ENCODE measurements around the gene ENTPD8.

Gene ENTPD8

DNA sequence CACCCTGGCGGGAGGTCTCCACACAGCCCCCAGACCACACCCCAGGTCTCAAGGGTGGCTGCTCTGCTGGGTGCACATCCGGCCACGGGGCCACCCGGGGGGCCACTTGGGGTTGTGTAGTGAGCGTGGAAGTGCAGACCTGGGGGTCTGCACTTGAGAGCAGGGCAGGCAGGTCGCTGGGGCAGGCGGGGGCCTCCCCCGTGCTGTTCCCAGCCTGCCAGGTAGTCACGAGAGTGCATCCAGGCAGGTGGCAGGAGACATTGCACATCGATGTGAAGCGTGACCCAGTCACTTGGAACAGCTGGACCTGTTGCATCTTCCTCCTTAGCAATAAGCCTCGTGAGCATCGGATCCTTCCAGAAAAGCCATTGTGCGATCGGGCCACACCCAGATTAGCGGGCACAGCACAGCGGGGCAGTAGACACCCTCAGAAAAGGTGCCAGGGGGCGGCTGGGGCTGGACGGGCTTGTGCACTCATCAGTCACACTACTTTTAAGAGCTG lies 4.8 kb upstream of the ENTPD8 start:
- DNase-seq, result no peak

DNA sequence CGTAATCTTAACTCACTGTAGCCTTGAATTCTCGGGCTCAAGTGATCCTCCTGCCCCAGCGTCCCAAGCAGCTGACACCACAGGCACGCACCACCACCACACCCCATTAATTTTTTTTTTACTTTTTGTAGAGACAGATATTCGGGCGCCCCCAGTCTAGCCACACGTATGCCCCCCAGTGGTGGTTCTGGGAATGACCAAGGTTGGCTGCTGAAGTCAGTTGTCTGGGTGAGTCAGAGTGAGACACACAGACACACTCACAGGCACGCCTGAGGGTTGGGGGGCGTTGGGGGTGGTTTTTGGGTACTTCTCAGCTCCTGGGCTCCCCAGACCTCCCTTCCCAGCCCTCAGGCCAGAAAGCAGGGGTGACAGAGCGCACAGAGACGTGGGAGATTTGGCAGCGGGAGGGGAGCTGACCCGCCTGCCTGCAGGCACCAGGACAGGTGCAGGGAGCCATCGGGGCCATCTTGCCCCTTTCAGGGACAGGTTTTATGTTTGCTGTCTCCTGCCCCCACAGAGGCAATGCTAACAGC lies 4.2 kb upstream of the ENTPD8 start:
- peak; percentile 58 to 87 for DNase-seq

DNA sequence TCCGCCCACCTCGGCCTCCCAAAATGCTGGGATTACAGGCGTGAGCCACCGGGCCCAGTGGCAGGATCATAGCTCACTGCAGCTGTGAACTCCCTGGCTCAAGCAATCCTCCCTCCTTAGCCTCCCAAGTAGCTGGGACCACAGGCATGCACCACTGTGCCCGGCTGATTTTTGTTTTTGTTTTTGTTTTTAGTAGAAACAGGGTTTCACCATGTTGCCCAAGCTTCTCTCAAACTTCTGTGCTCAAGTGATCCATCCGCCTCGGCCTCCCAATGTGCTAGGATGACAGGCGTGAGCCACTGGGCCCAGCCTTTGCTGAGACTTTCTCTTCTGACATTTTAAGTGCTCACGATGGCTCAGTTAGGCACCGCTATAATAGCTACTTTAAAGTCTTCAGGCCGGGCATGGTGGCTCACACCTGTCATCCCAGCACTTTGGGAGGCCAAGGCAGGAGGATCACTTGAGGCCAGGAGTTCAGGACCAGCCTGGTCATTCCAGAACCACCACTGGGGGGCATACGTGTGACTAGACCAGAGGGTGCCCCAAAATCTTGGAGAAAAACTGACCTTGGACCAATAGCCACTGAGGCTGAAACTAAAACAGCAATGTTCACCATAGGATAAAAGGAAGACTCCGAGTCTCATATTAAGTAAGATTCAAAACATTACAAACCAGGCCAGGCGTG lies 3.1 kb upstream of the ENTPD8 start:
- no peak for DNase-seq

DNA sequence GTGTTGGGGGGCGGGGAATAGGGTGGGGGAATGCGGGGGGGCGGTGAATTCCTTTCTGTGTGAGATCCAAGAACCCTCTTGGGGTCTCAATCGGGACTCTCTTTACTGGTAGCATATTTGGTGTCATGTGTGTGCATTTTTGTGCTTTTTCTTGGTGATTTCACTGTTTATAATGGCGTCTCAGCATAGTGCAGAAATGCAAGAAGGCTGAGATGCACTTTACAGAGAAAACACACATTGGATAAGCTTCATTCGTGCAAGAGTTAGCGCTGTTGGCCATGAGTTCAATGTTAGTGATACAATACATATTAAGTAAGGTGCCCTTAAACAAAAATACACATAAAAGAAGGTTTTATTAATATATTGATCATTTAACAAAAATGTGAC lies 771 bp upstream of the ENTPD8 start:
- no peak for DNase-seq

DNA sequence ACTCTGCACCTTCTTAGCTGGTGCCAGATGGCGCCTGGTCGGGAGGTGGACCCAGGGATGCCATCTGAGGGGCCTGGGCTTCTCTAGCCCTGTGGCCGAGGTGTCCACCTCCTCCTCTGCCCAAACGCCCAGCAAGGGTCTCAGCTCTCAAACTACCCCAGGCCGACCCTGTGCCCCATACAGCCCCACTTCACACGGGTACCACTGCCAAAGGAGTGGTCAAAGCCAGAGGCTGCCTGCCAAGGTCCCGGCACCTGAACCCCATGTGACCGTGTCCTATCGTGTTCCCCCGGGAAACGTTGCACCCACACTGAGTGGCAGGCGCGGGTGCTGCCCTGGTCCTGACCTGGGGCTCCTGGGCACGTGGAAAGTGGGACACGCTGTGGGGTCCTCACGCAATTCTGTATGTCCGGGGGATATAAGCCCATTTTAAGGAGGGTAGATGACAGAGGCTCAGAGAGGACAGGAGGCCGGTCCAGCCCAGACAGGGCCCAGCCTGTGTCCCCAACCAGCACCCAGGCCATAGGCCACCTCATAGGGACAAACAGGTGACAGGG lies 1.9 kb downstream of the ENTPD8 start:
- no peak for DNase-seq

DNA sequence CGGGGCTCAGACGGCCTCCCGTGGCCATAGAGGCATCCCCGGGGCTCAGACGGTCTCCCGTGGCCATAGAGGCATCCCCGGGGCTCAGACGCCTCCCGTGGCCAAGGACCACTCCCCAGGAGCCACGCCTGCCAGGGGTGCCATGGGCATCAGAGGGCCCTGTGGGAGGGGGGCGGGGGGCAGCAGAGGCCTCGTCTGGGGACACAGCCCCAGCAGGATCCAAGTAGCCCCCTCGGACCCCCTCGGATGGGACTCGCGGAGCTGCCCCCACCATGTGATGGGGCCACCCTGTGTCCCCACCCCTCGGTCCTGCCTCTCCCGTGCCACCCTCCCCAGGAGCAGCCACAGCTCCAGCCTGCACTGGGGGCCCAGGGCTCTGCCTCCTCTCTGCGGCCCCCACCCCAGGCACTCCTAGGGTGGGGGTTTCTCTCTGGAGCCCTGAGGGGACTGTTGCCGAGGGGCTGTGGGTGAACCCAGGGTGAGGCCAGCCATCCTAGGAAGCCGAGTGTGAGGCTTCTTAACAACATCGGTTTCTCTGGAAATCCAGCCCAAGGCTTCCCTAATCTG lies 2.5 kb downstream of the ENTPD8 start:
- no peak for DNase-seq

DNA sequence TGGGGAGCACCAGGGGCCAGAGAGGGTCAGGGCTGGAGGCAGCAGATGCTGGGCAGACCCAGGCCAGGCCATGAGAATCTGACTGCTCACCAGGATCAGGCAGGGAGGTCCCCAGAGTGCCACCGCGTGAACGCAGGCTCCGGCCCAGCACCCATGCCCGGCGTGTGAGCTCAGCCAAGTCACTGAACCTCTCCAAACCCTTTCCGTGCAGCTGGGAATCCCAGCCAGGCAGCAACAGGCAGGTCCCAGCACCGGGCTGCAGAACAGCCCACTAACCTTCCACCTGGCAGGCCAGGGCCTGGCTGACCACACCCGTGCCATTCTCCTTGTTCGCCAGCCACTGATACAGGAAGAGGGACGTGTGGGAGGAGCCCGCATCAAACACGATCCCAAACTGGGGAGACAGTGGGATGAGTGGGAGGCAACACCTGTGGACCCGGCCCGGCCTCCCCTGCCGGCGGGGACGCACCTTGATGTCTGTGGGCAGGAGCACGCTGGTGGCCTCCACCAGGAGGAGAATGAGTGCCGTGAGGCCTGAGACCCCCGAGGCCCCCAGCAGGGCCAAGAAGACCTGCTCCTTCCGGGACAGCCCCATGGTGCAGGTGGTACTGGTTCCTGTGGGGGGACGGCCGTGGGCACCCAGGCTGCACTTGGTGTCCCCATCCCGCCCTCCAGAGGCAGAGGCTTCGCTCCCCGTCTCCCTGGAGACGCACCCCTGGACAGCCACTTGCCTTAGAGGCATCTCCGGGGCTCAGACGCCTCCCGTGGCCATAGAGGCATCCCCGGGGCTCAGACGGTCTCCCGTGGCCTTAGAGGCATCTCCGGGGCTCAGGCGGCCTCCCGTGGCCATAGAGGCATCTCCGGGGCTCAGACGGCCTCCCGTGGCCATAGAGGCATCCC lies 3.2 kb downstream of the ENTPD8 start:
- DNase-seq, result no peak

DNA sequence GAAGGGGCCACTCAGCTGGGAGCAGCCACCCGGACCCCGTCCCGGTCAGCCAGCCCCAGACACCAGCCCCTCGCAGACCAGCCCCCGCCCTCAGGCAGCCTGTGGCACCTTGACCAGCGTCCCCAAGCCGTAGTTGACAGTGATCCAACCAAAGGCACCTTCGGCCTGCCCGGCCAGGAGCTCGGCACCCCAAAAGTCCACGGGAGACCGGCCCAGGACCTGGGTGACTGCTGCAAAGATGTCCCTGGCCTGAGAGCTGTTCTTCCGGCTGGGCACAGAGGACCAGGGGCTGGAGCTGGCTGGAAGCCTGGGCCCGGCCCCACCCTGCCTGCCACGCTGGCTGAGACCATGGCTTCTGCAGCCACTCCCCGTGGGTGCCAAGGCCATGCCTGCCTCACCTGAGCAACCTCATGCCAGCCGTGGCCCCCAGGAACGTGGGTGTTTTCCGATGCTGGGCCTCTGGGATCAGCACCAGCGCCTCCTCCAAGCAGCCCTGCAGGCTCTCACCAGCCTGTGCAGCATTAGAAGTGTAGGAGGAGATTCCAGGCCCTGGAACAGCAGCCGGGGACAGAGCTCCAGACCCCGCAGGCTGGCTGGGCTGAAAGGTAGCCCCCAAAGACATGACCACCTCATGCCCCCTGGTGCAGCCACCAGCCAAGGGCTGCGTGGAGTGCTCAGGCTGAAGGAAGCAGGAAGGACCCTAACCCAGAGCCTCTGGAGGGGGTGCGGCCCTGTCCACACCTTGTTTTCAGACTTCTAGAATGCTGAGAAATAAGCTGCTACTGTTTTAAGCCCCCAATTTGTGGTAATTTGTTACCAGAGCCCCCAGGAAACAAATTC lies 4.2 kb downstream of the ENTPD8 start:
- no peak for DNase-seq

DNA sequence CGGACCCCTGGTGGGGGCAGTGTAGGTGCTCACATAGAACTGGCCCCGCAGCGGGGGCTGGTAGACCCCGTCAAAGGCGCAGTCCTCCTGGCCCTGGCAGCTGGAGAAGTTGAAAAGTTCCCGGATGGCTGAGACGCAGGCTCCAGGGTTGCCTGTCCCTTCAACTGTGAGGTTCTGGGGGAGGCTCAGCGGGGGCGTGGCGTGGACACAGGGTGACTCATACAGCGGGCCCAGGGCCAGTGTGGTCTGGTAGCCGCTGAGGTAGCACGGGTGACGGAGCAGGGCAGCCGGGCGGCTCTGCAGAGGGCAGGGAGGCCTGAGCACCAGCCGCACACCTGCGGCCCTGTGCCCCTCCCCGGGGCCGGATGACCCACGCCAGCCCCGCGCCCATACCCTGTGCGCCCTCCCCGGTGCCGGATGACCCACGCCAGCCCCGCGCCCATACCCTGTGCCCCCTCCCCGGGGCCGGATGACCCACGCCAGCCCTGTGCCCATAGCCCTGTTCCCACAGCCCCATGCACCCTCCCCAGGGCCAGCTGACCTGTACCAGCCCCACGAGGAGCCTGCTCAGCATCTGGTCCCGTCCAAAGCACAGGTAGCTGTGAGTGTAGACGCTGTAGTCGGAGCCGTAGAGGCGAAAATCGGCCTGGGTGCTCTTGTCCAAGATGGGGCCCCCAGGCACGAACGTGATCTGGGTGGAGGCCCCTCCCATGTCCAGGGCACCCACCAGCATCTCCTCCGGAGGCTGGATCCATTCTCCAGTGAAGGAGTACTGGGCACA lies 5.0 kb downstream of the ENTPD8 start:
- no peak for DNase-seq

DNA sequence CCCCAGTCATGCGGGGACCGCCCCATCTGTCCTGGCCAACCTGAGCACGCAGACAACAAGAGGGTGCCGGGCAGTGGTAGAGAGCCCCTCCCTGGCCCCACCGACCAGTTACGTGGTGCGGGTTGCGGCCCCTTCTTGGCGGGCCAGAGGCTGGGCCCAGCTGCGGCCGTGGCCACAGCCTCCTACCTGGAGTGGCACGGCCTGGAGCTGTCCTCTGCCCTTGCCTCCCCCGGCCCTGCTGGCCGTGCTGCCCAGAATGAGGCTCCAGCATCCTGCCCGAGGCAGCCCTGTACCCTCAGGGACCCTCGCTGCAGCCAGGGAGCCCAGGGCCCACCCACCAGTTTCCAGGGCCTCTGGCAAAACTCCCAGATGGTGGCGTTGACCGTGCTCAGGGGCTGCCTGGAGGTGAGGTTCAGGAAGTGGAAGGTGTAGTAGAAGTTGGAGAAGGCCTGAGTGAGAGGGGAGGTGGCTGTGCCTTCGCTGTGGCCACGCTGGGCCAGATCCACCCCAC lies 5.7 kb downstream of the ENTPD8 start:
- DNase-seq, result no peak

DNA sequence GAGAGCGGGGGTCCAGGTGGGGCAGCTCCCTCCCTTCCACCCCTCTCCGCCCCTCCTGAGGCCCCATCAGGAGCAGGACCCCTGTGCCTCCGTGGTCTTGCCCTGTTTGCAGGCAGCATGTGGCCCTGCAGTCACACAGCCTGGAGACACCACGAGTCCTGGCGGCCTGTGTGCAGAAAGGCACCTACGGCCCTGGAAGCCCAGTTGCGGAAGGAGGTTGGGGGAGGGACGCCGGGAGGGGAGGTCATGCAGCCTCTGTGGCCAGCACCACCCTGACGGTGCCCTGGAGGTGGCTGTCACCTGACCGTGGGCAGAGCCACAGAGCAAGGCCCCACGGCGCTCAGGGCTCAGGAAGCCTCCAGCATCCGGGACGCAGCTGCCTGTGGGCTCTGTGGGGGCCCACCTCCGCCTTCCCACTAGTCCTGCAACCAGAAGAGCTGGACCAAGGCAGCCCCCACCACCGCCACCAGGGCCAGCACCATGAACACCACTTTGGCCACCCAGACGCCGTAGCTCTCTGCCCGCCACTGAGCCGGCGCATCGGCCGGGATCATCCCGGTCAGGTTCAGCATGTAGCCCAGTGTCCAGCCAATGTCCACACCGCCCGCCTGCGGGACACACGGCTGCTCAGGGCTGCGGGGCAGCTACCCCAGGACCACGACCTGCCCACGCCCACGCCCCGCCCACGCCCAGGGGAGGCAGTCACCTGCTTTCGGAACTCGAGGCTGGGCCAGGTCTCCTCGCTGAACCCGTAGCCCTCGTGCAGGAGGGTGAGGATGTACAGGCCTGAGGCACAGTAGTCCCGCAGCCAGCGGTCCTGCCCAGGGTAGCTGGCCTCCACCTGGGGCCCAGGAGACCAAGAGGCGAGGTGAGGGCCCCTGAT lies 6.4 kb downstream of the ENTPD8 start:
- no peak for DNase-seq

DNA sequence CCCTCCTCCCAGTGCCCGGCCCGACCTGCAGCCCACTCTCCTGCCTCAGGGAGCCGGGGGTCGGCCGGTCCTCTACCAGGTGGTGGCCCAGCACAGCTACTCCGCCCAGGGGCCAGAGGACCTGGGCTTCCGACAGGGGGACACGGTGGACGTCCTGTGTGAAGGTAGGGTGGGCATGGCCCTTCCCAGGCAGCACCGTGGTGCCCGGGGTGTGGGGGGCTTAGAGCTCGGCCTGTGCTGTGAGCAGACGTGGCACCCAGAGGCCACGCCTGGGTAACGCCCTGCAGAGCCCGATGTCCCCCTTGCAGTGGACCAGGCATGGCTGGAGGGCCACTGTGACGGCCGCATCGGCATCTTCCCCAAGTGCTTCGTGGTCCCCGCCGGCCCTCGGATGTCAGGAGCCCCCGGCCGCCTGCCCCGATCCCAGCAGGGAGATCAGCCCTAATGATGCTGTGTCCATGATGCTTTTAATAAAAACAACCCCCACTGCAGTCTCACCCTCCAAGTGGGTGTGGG lies 7.2 kb downstream of the ENTPD8 start:
- DNase-seq, result no peak

DNA sequence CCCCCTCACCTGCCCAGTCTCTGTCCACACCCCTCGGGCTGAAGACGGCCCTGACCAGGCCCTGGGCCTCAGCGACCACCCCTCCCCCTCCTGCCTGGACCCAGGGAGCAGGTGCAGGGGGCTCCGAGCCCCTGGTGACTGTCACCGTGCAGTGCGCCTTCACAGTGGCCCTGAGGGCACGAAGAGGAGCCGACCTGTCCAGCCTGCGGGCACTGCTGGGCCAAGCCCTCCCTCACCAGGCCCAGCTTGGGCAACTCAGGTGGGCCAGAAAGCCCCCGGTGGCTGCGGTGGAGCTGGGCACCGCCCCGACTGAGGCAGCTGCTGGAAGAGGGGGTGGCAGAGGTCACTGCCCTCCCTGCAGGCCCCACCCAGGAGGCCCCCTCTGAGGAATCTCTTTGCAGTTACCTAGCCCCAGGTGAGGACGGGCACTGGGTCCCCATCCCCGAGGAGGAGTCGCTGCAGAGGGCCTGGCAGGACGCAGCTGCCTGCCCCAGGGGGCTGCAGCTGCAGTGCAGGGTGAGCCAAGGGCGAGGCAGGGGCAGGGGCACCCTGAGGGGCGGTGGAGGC lies 7.7 kb downstream of the ENTPD8 start:
- no peak for DNase-seq

DNA sequence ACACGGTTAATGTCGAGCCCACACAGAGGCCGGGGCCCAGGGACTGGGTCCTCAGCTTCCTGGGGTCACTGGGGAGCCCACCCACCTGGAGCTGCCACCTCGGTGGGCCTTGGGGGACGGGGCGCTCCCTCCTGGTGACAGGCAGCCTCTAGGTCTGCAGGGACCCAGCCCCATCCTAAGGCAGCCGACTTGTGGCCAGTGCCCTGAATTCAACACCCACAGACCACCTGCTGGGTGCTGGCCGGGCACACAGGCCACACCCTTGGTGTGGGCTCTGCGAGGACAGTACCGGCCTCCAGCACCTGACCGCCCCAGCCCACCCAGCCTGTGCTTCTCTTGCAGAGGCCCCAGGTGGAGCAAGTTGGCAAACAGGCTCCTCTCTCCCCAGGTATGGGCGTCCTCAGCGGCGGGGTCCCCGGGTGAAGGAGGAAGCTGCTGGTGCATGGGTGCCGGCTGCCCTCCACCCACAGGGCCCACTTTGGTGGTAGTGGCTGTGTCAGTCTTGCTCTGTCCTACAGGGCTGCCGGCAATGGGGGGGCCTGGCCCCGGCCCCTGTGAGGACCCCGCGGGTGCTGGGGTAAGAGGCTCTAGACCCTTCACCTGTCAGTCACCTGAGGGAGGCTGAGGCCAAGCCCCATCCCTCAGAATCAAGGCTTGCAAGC lies 8.3 kb downstream of the ENTPD8 start:
- DNase-seq, result no peak

DNA sequence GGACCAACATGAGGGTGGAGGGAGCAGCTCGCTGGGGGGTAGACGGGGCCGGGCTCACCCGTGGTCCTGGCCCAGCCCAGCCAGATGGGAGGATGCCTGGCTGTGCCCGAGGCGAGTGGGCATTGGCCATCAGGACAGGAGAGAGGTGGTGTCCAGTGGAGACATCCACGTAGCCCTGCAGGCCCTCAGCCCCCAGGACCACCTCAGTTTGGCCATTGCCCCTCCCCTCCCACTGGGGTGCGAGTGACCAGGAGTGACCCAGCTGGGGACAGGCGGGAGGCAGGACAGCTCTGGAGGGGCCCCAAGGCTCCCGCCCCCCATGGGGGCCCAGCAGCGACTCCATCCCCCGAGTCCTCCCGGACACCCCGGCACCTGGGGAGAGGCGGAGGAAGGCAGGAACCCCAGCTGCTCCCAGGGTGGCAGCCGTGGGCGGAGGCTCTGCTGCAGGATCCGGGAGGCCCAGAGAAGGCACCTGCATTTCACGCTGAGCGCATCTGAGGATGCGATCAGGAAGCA lies 9.7 kb downstream of the ENTPD8 start:
- DNase-seq, result no peak

DNA sequence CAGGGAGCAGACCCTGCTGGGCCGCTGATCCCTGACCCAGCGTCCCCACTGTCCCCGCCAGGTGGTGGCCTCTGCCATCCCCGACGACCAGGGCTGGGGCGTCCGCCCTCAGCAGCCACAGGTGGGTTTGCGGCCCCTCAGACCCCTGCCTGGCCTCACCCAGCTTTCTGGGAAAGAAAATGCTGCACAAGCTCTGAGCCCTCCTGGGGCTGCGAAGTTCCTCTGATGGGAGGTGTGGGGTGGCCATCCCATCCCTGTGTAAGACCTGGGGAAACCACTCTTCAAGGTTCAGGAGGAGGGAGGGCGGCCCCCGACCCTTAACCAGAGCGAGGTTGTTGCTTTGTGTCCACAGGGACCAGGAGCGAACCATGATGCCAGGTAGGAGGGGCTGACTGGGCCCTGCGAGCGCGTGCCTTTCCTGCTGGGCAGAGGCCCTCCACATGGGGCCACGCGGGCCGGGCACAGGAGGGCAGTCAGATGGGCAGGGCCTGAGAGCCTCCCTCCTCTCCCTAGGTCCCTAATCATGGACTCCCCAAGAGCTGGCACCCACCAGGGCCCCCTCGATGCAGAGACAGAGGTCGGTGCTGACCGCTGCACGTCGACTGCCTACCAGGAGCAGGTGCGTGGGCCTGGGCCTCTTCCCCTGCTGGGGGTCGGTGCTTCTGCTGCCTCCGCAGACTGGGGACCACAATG lies 10.3 kb downstream of the ENTPD8 start:
- no peak for DNase-seq

DNA sequence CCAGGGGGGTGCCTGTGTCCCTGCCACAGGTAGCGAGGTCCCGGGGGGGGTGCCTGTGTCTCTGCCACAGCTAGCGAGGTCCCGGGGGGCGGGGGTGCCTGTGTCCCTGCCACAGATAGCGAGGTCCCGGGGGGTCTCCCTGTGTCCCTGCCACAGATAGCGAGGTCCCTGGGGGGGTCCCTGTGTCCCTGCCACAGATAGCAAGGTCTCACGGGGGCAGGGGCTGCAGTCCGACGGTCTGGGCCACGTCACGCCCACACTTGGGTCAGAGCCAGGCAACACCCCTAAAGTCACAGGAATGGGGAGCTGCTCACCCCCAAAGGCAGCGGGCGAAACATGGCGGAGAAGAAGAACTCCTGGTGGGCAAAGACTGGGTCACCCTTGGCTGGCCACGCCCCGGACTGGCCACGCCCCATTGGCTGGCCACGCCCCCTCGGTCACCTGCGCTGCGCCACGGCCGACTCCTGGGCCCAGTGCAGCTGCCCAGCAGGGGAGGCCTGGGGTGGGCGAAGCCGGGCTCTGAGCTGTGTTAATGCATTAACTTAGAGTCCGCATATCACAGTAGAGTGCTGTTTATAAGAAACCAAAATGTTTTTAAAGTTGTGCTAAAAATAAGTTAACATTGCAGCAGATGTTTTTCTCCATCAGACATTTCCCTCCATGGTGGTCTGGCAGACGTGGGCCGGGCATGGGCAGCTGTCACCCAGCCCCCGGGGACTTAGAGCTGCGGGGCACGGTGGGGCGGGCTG lies 11.0 kb downstream of the ENTPD8 start:
- no peak for DNase-seq

DNA sequence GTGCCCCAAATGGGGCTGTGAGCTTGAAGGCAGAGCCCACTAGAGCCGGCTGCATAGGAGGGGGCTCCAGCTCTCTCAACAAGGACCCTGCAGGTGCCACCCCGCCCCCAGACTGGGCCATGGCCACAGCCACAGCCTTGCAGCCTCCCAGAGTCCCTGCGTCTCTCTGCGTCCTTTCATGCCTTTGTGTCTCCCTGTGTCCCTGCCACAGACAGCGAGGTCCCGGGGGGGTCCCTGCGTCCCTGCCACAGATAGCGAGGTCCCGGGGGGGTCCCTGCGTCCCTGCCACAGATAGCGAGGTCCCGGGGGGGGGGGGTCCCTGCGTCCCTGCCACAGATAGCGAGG lies 11.6 kb downstream of the ENTPD8 start:
- no peak for DNase-seq
